ENCODE data around the gene MYOZ2.
A peak's percentile ranks its signal among the peaks of the same experiment; 100 is the strongest.

Gene MYOZ2

GRCh38 chr4:119205690-119206089, 70.1 kb downstream of the MYOZ2 start:
- DNase-seq = no peak

DNA sequence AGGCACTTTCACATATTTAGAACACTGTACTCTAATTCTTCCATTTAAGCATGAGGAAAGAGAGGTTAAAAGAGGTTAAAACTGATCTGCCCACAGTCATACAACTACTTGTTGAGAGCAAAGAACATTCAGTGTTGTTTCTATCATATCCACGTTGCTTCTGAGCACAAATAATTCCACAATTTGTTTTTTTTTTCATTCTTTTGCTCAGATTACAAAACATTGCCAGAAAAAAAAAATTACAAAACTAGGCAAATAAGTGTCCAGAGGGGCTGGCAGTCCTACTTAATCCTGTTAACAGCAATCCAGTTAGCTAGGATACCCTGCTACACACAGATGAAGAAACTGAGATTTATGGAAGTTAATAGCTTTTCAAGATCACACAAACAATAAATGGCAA, 70.5 kb downstream of the MYOZ2 start:
- DNase-seq = no peak

GRCh38 chr4:119207051-119207450, 71.4 kb downstream of the MYOZ2 start:
- DNase-seq = no peak

DNA sequence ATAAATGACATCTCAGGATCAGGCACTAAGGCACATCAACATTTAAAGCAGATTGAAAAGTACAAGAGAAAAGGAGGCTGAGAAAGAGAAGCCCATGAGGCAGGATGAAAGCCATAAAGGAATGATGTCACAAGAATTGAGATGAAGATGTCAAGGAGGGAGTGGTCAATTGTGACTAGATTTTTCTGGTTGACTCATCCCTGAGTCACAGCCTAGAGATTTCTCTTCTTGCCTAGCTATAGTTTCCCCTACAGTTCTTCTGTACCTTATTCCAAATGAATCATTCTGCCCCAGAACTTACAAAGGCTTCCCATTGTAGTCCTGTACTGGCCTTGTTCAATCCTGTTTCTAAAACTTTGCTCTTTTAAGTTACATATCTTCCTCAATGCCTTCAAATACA, 73.4 kb downstream of the MYOZ2 start:
- no peak for DNase-seq

DNA sequence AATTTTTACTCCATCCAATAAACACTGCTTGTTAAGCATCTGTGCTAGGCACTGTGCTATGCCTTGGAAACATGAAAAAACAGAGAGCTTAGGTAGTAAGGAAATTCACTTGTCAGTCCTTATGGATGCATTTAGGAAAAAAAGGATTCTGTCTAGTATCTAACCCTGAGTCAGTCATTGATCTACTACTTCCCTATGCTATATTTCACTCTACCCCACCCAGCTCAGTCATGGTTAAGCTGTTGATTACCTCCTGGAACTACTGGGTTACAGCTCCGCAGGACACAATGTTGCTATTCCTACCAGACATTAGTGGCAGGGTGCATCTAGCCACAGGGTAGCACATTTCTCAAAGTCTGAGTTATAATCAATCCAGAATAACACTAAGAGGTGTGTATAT, 74.0 kb downstream of the MYOZ2 start:
- DNase-seq = no peak

DNA sequence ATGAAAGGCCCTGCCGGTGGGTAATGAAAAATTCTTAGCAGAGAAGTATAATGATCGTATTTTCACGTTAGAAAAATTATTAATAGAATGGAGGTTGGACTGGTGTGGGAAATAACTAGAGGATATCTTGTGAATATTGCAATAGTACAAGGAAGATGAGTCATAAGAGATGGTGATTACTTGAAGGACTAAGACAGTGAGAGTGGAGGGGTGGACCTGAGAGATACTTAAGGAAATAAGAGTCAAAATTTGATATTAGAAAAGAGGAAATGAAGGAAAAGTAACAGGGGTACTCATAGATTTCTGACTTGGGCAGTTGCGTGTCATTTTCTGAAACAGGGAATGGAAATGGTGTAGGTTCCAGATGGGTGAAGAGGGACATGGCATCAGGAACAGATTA, 75.1 kb downstream of the MYOZ2 start:
- DNase-seq = no peak

GRCh38 chr4:119211867-119212233, 76.2 kb downstream of the MYOZ2 start:
- peak in 1 of 2 experiments; percentile 89 for DNase-seq

GRCh38 chr4:119212234-119212963, 76.8 kb downstream of the MYOZ2 start, which contains the start of gene USP53:
TSS of gene USP53 (plus strand) at chr4:119212713. CDS start at chr4:119239760, 27,047 bp downstream.
- DNase-seq = peak; percentile 94 to 99

- DNase-seq = peak; percentile 83 to 89
Observed at GRCh38 chr4:119212964-119213606, 77.5 kb downstream of the MYOZ2 start.

- no peak for DNase-seq
Observed at GRCh38 chr4:119218093-119218492, 82.5 kb downstream of the MYOZ2 start.

DNA sequence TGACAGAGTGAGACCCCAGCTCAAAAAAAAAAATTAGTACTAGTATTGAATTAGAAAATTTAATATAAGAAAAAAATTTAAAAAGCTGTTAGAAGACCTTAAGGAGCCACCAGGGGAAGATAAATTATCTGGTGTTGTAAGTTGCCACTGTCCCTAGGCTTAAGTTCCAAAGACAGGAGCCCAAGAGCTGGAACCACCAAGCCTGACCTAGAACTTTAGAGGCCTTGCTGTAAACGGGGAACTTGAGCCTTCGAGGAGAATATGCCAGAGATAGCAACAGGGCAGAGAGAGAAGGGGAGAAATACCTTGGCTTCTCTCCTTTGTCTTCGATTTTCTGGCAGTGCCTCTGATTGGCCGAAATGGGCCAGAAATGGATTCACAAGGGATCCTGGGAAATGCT, 85.8 kb downstream of the MYOZ2 start:
- no peak for DNase-seq

DNA sequence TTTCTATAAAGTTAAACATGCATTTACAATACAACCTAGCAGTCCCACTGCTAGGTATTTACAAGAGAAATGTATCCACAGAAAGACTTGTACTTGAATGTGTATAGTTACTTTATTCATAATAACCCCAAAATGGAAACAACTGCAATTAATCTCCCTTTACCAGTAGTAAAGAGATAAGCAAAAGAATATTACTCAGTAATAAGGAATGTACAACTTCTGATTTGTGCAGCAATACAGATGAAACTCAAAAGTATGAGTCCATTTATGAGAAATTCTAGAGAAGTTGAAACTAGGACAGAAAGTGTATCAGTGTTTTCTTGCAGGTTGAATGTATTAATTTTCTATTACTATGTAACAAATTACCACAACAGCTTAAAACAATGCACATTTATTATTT, 92.1 kb downstream of the MYOZ2 start:
- DNase-seq = no peak

DNA sequence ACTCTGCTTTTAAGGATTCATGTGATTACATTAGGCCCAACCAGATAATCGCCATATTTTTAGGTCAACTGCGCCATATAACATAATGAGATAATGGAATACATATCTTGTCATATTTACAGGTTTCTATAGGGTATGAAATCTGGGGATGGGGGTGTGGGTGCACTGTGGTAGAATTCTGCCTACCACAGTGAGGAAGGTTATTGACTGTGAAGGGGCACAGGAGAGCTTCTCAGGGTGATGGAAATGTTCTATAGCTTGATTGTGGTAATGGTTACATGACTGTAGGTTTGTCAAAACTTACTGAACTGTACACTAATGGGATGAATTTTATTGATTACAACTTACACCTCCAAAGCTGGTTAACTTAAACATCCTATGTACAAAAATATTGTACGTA, 92.8 kb downstream of the MYOZ2 start:
- DNase-seq = no peak

GRCh38 chr4:119229908-119230687, 94.5 kb downstream of the MYOZ2 start:
- no peak for DNase-seq

GRCh38 chr4:119231491-119231890, 95.9 kb downstream of the MYOZ2 start:
- DNase-seq = no peak

DNA sequence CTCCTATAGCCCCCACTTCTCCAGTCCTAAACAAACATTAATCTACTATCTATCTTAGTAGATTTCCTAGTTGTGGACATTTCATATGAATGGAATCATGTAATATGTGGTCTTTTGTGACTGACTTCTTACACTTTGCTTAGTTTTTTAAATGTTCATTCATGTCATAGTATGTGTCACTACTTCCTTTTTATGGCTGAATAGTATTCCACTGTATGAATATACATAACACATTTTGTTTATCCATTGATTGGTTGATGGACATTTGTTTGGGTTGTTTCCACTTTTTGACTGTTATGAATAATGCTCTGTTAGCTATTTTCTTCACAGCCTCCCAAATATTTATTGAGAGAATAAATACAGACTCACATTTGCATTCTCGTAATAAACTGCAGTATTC, 96.7 kb downstream of the MYOZ2 start:
- no peak for DNase-seq

GRCh38 chr4:119233191-119233590, 97.6 kb downstream of the MYOZ2 start:
- DNase-seq = no peak

DNA sequence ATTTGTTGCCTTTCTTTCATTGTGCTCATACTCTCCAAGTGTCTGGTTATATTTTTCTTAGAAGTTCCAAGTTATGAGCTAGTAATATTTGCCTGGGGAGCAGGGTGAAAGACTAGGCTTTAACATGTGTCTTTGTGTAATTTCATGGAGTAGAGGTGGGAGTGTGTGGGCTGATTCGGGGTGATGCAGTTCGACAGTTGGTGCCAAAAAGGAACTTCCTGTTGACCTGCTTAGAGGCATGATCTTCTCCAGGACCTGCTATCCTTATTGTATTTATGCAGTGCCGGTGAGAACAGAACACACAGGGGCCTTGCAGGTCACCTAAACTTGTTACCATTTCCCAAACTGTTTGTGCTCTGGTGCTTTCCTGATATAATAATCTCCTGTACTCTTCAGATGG, 98.1 kb downstream of the MYOZ2 start:
- DNase-seq = no peak

- DNase-seq = no peak
Observed at GRCh38 chr4:119237201-119237600, 101.6 kb downstream of the MYOZ2 start.

Data from NCI-H526 (cell line).